HepG2 (cell line): Measurements from ENCODE around the gene SCP2. TPM values are rescaled to one million over a fixed set of nuclear protein-coding genes. Genes with fewer than 3 reads are reported as not detected.

Experiments
- ATAC-seq: fragments of 200-7000 bp; cut with Tn5 transposase; 3 replicates; pipeline ENCODE4 v1.9.1; 2020; ENCODE audit warnings: mild to moderate bottlenecking, moderate library complexity
- BruUV-seq: library from RNA; stranded (reverse); fragments of 400-500 nt; replicated peaks from 2 replicates; lab custom pipeline; 2021; lab: Mats Ljungman, UMichigan
- CTCF ChIA-PET: fragments of 300-600 bp; formaldehyde crosslinking; extraction: SDS; loops from one replicate; lab custom pipeline; 2021; ENCODE audit warnings: low total read pairs, inconsistent platforms, low intra/inter-chr PET ratio; lab: Yijun Ruan, JAX
- POLR2A ChIA-PET: fragments of 350-600 bp; sonication (Branson Sonifier 250); formaldehyde crosslinking; loops from one replicate; lab custom pipeline; 2020; ENCODE audit warnings: antibody characterized with exemption, inconsistent platforms; lab: Yijun Ruan, JAX
- DNase-seq: peaks from one replicate; pipeline ENCODE4 v3.0.0-alpha.2; 2015; ENCODE audit warnings: low spot score
- FAIRE-seq: peaks from 3 replicates; lab custom pipeline; 2011; peaks lifted over from hg19 to GRCh38; lab: Jason Lieb, UNC
- H2AFZ ChIP-seq: one replicate; pipeline ENCODE4 v1.6.1; 2011; ENCODE audit warnings: low read length, inconsistent platforms
- H3K27ac ChIP-seq: fragments of 300-600 bp; 3 replicates; pipeline ENCODE4 v1.8.0; 2011; ENCODE audit warnings: mixed run types, mild to moderate bottlenecking, mixed read lengths, low read length, inconsistent platforms; ENCODE audit not compliant: insufficient read depth; ENCODE audit errors: extremely low read length
- H3K27me3 ChIP-seq, 2 experiments: fragments of 200-600 bp in 1 of 2; 2 replicates in 1 of 2; 3 replicates in 1 of 2; pipeline versions ENCODE4 v1.6.0 to v1.8.0; 2011; ENCODE audit warnings: low read length in 2 of 2, mild to moderate bottlenecking in 2 of 2, moderate library complexity in 2 of 2, inconsistent platforms in 1 of 2; ENCODE audit not compliant: insufficient read depth in 2 of 2, control insufficient read depth in 1 of 2
- H3K36me3 ChIP-seq, 2 experiments: fragments of 200-600 bp in 1 of 2; replicated peaks in 1 of 2; 2 replicates in 1 of 2; 3 replicates in 1 of 2; pipeline versions ENCODE4 v1.5.1 to v1.8.0; 2011; ENCODE audit warnings: low read length in 2 of 2, inconsistent platforms in 1 of 2; ENCODE audit not compliant: insufficient read depth in 2 of 2, control insufficient read depth in 1 of 2
- H3K4me1 ChIP-seq: 2 replicates; pipeline ENCODE4 v1.5.1; 2012; ENCODE audit warnings: low read length, inconsistent platforms; ENCODE audit not compliant: insufficient read depth
- H3K4me2 ChIP-seq: 2 replicates; pipeline ENCODE4 v1.6.0; 2011; ENCODE audit warnings: low read depth, low read length, inconsistent platforms
- H3K4me3 ChIP-seq, 3 experiments: fragments of 200-600 bp in 1 of 3; sonication (generic), shearing (Covaris generic) in 1 of 3; replicated peaks in 1 of 3; 2 replicates each; pipeline ENCODE4 v1.5.1; 2011 to 2016; ENCODE audit warnings: low read length in 3 of 3, inconsistent platforms in 2 of 3, low read depth in 2 of 3, mild to moderate bottlenecking in 2 of 3, control low read depth in 1 of 3, mixed read lengths in 1 of 3; ENCODE audit not compliant: insufficient read depth in 1 of 3
- H3K79me2 ChIP-seq: one replicate; pipeline ENCODE4 v1.6.1; 2011; ENCODE audit warnings: low read length, inconsistent platforms; ENCODE audit not compliant: insufficient read depth
- H3K9ac ChIP-seq: 2 replicates; pipeline ENCODE4 v1.6.0; 2011; ENCODE audit warnings: mild to moderate bottlenecking, low read depth, low read length, inconsistent platforms; ENCODE audit not compliant: insufficient read depth
- H3K9me3 ChIP-seq: 2 replicates; pipeline ENCODE4 v1.5.1; 2012; ENCODE audit warnings: mild to moderate bottlenecking, low read length
- H4K20me1 ChIP-seq: 2 replicates; pipeline ENCODE4 v1.6.0; 2011; ENCODE audit warnings: inconsistent platforms, mild to moderate bottlenecking, low read length, moderate library complexity; ENCODE audit not compliant: insufficient read depth
- DNMT3B ChIP-seq: conservative IDR thresholded peaks from 2 replicates; pipeline ENCODE4 v1.6.1; 2016; ENCODE audit warnings: missing biosample characterization, control low read depth
- DR1 ChIP-seq: sonication (generic); formaldehyde crosslinking; IDR thresholded peaks from 2 replicates; pipeline ENCODE4 v1.8.0; 2021; ENCODE audit warnings: mild to moderate bottlenecking, missing genetic modification reagents, inconsistent platforms
- HMGA1 ChIP-seq: sonication (generic); formaldehyde crosslinking; conservative IDR thresholded peaks from 2 replicates; pipeline ENCODE4 v1.4.0; 2020; ENCODE audit warnings: missing genetic modification reagents
- NAIF1 ChIP-seq: sonication (generic); formaldehyde crosslinking; IDR thresholded peaks from 2 replicates; pipeline ENCODE4 v1.5.0; 2020; ENCODE audit warnings: mild to moderate bottlenecking, missing genetic modification reagents, borderline replicate concordance
- PLRG1 ChIP-seq: fragments of 450-650 bp; conservative IDR thresholded peaks from 2 replicates; pipeline ENCODE4 v1.6.1; 2016
- SP1 ChIP-seq, 2 experiments: fragments of 450-650 bp in 1 of 2; sonication (generic) in 1 of 2; formaldehyde crosslinking in 1 of 2; IDR thresholded peaks; 2 replicates each; pipeline versions ENCODE4 v1.4.0 to v1.6.1; 2016 to 2020; ENCODE audit warnings: missing genetic modification reagents in 1 of 2
- THAP11 ChIP-seq: IDR thresholded peaks from 2 replicates; pipeline ENCODE4 v1.6.1; 2016; ENCODE audit warnings: missing biosample characterization, missing genetic modification reagents
- TMF1 ChIP-seq: sonication (generic); formaldehyde crosslinking; IDR thresholded peaks from 2 replicates; pipeline ENCODE4 v1.8.1; 2022; ENCODE audit warnings: low read depth, missing genetic modification reagents
- ZBTB8A ChIP-seq: sonication (generic); formaldehyde crosslinking; IDR thresholded peaks from 2 replicates; pipeline ENCODE4 v1.4.0; 2020; ENCODE audit warnings: mild to moderate bottlenecking, low read depth, missing genetic modification reagents, borderline replicate concordance
- ZNF24 ChIP-seq: fragments of 450-650 bp; IDR thresholded peaks from 2 replicates; pipeline ENCODE4 v1.6.1; 2017; ENCODE audit warnings: antibody characterized with exemption, mild to moderate bottlenecking
- ZNF282 ChIP-seq: fragments of 450-650 bp; IDR thresholded peaks from 2 replicates; pipeline ENCODE4 v1.6.1; 2018; ENCODE audit not compliant: partially characterized antibody
- ZNF296 ChIP-seq: sonication (generic); formaldehyde crosslinking; conservative IDR thresholded peaks from 2 replicates; pipeline ENCODE4 v1.5.0; 2020; ENCODE audit warnings: mild to moderate bottlenecking, missing genetic modification reagents
- ZNF441 ChIP-seq: sonication (generic); formaldehyde crosslinking; IDR thresholded peaks from 2 replicates; pipeline ENCODE4 v1.7.0; 2021; ENCODE audit warnings: missing genetic modification reagents, borderline replicate concordance
- ZNF543 ChIP-seq: sonication (generic); formaldehyde crosslinking; IDR thresholded peaks from 2 replicates; pipeline ENCODE4 v1.4.0; 2020; ENCODE audit warnings: mild to moderate bottlenecking, missing genetic modification reagents
- ZNF572 ChIP-seq: sonication (generic); formaldehyde crosslinking; IDR thresholded peaks from 2 replicates; pipeline ENCODE4 v1.5.1; 2020; ENCODE audit warnings: mild to moderate bottlenecking, missing genetic modification reagents
- WGBS: methylation state at CpG from one replicate; pipeline ENCODE4 v1.1.6; 2017; ENCODE audit warnings: low lambda C conversion rate; 5-methylcytosine and 5-hydroxymethylcytosine counted together
- in situ Hi-C: cut with HindIII; loops from 2 replicates; pipeline ENCODE4 v1.10.0; 2017; ENCODE audit warnings: low pct_unique_long_range_greater_than_20kb; ENCODE audit not compliant: extremely low pct_ligation_motif_present
- intact Hi-C: fragments of 100-400 bp; cut with micrococcal nuclease; formaldehyde crosslinking; loops from one replicate; pipeline ENCODE4 v1.10.0; 2022; ENCODE audit not compliant: unreplicated experiment
- polyA plus RNA-seq, 8 experiments: library from polyadenylated mRNA; depleted of rRNA in 3 of 8; stranded (reverse) in 7 of 8; unstranded in 1 of 8; fragments of >200 nt; fragmentation: Illumina TruSeq in 4 of 8; extraction: Trizol in 4 of 8; gene quantifications; 2 replicates each; pipeline versions ENCODE4 v1.2.1 to v1.2.3, GENCODE V29; 2011 to 2016; ENCODE audit warnings: low read depth in 4 of 8, missing spikeins in 1 of 8, mixed read lengths in 1 of 8; ENCODE audit not compliant: insufficient read depth in 1 of 8
- total RNA-seq, 5 experiments: library from RNA; depleted of rRNA; stranded (reverse); fragments of >200 nt; fragmentation: Illumina TruSeq; extraction: Trizol; gene quantifications; 2 replicates each; pipeline ENCODE4 v1.2.3, GENCODE V29; 2016; ENCODE audit warnings: low read depth in 1 of 5
- TF ChIP-seq, protein P1 (sequence below): sonication (generic); formaldehyde crosslinking; IDR thresholded peaks from 2 replicates; pipeline ENCODE4 v1.5.0; 2020; ENCODE audit warnings: mild to moderate bottlenecking, low read depth, missing genetic modification reagents, borderline replicate concordance
- TF ChIP-seq, protein P2 (sequence below): IDR thresholded peaks from 2 replicates; pipeline ENCODE4 v1.6.1; 2016; ENCODE audit warnings: low read depth, borderline replicate concordance
- TF ChIP-seq, protein P3 (sequence below): sonication (generic); formaldehyde crosslinking; IDR thresholded peaks from 2 replicates; pipeline ENCODE4 v1.9.0; 2021; ENCODE audit warnings: missing genetic modification reagents, borderline replicate concordance

The SCP2 gene
- total and polyA plus RNA-seq, 2 of the 13 experiments (the other 11 are each of a cell fraction or from before 2014, with no cell fraction given): 59.0 to 133 TPM

DNA sequence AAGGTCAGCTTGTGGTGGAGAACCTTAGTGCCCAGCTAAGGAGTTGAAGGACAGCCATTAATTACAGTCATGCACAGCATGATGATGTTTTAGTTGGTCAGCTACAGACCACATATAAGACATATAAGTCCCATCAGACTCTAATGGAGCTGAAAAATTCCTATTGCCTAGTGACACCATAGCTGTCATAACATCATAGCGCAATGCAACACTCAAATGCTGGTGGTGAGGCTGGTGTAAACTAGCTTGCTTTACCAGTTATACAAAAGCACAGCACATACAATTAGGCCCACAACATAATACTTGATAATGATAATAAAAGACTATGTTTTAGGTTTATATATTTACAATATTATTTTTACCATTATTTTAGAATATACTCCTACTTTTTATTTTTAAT lies 9.5 kb upstream of the SCP2 start:
- Histone ChIP-seq H4K20me1 (no peaks in the 10 kb centered on the region), H3K9ac (no peak overlapping the region), H3K27me3 (no peaks in the 10 kb centered on the region), H3K36me3 (0 out of 5 replicates have a peak, but pooled peaks cover 0 to 4% of the 10 kb centered on the region in 2 experiments)
- in situ Hi-C loops (no loop called here), intact Hi-C loops (no loop called here)
- WGBS: 92% methylated on average over 1 of the region's 1 CpG
- POLR2A ChIA-PET: interaction anchor here (1.0 to 1.7 kb wide), 2 partner anchors 9 to 12 kb away, joined by 3 to 9 read pairs; partner anchors contain the start of gene SCP2
- DNase-seq: no peak
- CTCF ChIA-PET: no interaction called here
- TF ChIP-seq DR1 (CRISPR knock-in tag) (no peak), ZNF441 (CRISPR knock-in tag) (no peak), HMGA1 (no peak), ZNF282 (no peak), THAP11 (CRISPR knock-in tag) (no peak), NAIF1 (CRISPR knock-in tag) (no peak), PLRG1 (no peak), ZBTB8A (no peak), TMF1 (CRISPR knock-in tag) (no peak), ZNF543 (CRISPR knock-in tag) (no peak), ZNF24 (no peak), DNMT3B (CRISPR knock-in tag) (no peak), ZNF572 (CRISPR knock-in tag) (no peak), SP1 (IDR thresholded peaks at IDR 0.05) (no peak), SP1 (CRISPR knock-in tag; IDR thresholded peaks at IDR 0.05) (no peak), ZNF296 (no peak)
- TF ChIP-seq, protein P1, sequence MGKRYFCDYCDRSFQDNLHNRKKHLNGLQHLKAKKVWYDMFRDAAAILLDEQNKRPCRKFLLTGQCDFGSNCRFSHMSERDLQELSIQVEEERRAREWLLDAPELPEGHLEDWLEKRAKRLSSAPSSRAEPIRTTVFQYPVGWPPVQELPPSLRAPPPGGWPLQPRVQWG (CRISPR knock-in tag): no peak
- TF ChIP-seq, protein P2, sequence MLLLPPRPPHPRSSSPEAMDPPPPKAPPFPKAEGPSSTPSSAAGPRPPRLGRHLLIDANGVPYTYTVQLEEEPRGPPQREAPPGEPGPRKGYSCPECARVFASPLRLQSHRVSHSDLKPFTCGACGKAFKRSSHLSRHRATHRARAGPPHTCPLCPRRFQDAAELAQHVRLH: no peak
- TF ChIP-seq, protein P3, sequence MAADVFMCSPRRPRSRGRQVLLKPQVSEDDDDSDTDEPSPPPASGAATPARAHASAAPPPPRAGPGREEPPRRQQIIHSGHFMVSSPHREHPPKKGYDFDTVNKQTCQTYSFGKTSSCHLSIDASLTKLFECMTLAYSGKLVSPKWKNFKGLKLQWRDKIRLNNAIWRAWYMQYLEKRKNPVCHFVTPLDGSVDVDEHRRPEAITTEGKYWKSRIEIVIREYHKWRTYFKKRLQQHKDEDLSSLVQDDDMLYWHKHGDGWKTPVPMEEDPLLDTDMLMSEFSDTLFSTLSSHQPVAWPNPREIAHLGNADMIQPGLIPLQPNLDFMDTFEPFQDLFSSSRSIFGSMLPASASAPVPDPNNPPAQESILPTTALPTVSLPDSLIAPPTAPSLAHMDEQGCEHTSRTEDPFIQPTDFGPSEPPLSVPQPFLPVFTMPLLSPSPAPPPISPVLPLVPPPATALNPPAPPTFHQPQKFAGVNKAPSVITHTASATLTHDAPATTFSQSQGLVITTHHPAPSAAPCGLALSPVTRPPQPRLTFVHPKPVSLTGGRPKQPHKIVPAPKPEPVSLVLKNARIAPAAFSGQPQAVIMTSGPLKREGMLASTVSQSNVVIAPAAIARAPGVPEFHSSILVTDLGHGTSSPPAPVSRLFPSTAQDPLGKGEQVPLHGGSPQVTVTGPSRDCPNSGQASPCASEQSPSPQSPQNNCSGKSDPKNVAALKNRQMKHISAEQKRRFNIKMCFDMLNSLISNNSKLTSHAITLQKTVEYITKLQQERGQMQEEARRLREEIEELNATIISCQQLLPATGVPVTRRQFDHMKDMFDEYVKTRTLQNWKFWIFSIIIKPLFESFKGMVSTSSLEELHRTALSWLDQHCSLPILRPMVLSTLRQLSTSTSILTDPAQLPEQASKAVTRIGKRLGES (CRISPR knock-in tag): no peak
- TF ChIP-seq, all 625 proteins: peak for 0
- no TSS peak for BruUV-seq
- Histone ChIP-seq H3K27ac (no peak overlapping the region), H3K79me2 (peaks cover 4% of the 10 kb centered on the region), H3K4me3 (no peak overlapping the region), H3K4me1 (peaks cover 81% of the 10 kb centered on the region), H3K9me3 (no peaks in the 10 kb centered on the region), H2AFZ (no peak overlapping the region), H3K4me2 (no peak overlapping the region)
- ATAC-seq: no peak
- no peak for FAIRE-seq
